Activated naive CD4-positive, alpha-beta T cell treated with anti-CD3 and anti-CD28 coated beads, Interleukin-2, amount 50 U/mL, for 72 hours (primary cell): ENCODE results near the gene BTBD19. TPM values are rescaled to one million over a fixed set of nuclear protein-coding genes. Genes with fewer than 3 reads are reported as not detected.

Source experiments
- ATAC-seq, 2 donors: fragments of 150-1000 bp; cut with Tn5 transposase; 2 replicates each; pipeline ENCODE4 v1.10.0; 2021; ENCODE audit warnings: mild to moderate bottlenecking in 2 of 2, moderate library complexity in 2 of 2
- DNase-seq, 2 donors: peaks; one replicate each; pipeline ENCODE4 v3.0.0; 2021 to 2022; ENCODE audit warnings: low spot score in 2 of 2
- H3K27ac Mint-ChIP-seq, 2 donors: one replicate each; pipeline ENCODE4 v1.8.0; 2022; ENCODE audit warnings: mild to moderate bottlenecking in 2 of 2, mixed read lengths in 2 of 2
- H3K36me3 Mint-ChIP-seq, 2 donors: one replicate each; pipeline ENCODE4 v1.8.0; 2022; ENCODE audit warnings: mixed read lengths in 2 of 2
- H3K9me3 Mint-ChIP-seq, 2 donors: one replicate each; pipeline ENCODE4 v1.8.0; 2022; ENCODE audit warnings: mixed read lengths in 2 of 2
- total RNA-seq, 2 donors: library from RNA; stranded (reverse); gene quantifications; one replicate each; pipeline ENCODE4 v1.2.3, GENCODE V29; 2022

The BTBD19 gene
- total RNA-seq, 2 donors from 2014 or later = 9.7 to 16.7 TPM

- DNase-seq (no peak), ATAC-seq (no peak)
- H3K27ac Mint-ChIP-seq = no peak overlapping the region
- peaks cover 4 to 7% of the 10 kb centered on the region in 2 donors for H3K36me3 Mint-ChIP-seq
- no peaks in the 10 kb centered on the region for H3K9me3 Mint-ChIP-seq
Measured at GRCh38 chr1:44860331-44860730, 52.0 kb downstream of the BTBD19 start.

- H3K36me3 Mint-ChIP-seq = peaks cover 4 to 7% of the 10 kb centered on the region in 2 donors
Measured at GRCh38 chr1:44860891-44861425, 52.6 kb downstream of the BTBD19 start.

GRCh38 chr1:44862829-44863401 is 54.6 kb downstream of the BTBD19 start:
- ATAC-seq (peak; percentile 44 to 49), DNase-seq (no peak)
- Mint-ChIP-seq H3K36me3 (peaks cover 0 to under 1% of the 10 kb centered on the region in 2 donors), H3K9me3 (no peaks in the 10 kb centered on the region), H3K27ac (no peak overlapping the region)

More at GRCh38 chr1:44860891-44861425, 52.6 kb downstream of the BTBD19 start:
- DNase-seq (no peak), ATAC-seq (no peak)
- Mint-ChIP-seq H3K9me3 (no peaks in the 10 kb centered on the region), H3K27ac (no peak overlapping the region)

Other genes starting within 250 kb of the BTBD19 start
- 1 to 10 TPM; 4.4 to 5.2 TPM for gene TMEM53, start 134.0 kb upstream of the BTBD19 start, total RNA-seq
- gene ARMH1, start 133.8 kb upstream of the BTBD19 start, total RNA-seq = 100 to 1,000 TPM; 102 to 155 TPM
- not detected for gene RNU5D-1, start 77.4 kb upstream of the BTBD19 start, total RNA-seq
- gene KIF2C, start 68.7 kb upstream of the BTBD19 start, total RNA-seq = 100 to 1,000 TPM in 1 of 2 donors, 10 to 100 TPM in 1; 95.2 to 228 TPM
- 1,000 to 10,000 TPM; 2,726 to 3,052 TPM for gene RPS8, start 33.0 kb upstream of the BTBD19 start, total RNA-seq
- 1 to 10 TPM in 1 of 2 donors, under 1 TPM in 1; 0.80 to 1.8 TPM for gene BEST4, start 20.4 kb upstream of the BTBD19 start, total RNA-seq
- 10 to 100 TPM; 39.6 to 80.8 TPM for gene PLK3, start 8.1 kb upstream of the BTBD19 start, total RNA-seq
- gene DYNLT4, start 1.2 kb upstream of the BTBD19 start, total RNA-seq = under 1 TPM; 0.32 to 0.80 TPM
- gene PTCH2, start 34.7 kb downstream of the BTBD19 start, total RNA-seq = 1 to 10 TPM in 1 of 2 donors, under 1 TPM in 1; 0.99 to 1.5 TPM
- 10 to 100 TPM; 35.8 to 43.4 TPM for gene EIF2B3, start 178.1 kb downstream of the BTBD19 start, total RNA-seq
- 10 to 100 TPM; 23.9 to 24.3 TPM for gene HECTD3, start 202.8 kb downstream of the BTBD19 start, total RNA-seq
- 100 to 1,000 TPM; 149 to 176 TPM for gene UROD, start 203.7 kb downstream of the BTBD19 start, total RNA-seq